Measurements from ENCODE around the gene KLF2. TPM values are rescaled to one million over a fixed set of nuclear protein-coding genes. Genes with fewer than 3 reads are reported as not detected.

Gene KLF2
- total RNA-seq, 1 experiment from 2014 or later: 2.3 TPM

GRCh38 chr19:16359074-16359473 is 34.4 kb downstream of the KLF2 start:
- H3K9me3 ChIP-seq (replicated peaks): no peaks in the 10 kb centered on the region
- H3K36me3 ChIP-seq: peaks cover 6% of the 10 kb centered on the region
- no peaks in the 10 kb centered on the region for H3K4me1 ChIP-seq
- H3K27me3 ChIP-seq: no peaks in the 10 kb centered on the region
- no peak overlapping the region for H3K4me3 ChIP-seq
- H3K27ac ChIP-seq: no peak overlapping the region
- DNase-seq: no peak

- no peaks in the 10 kb centered on the region for H3K4me1 ChIP-seq
- no peaks in the 10 kb centered on the region for H3K9me3 ChIP-seq (replicated peaks)
- no peak overlapping the region for H3K4me3 ChIP-seq
- no peaks in the 10 kb centered on the region for H3K27me3 ChIP-seq
- no peak overlapping the region for H3K27ac ChIP-seq
- DNase-seq: no peak
- peaks cover 3% of the 10 kb centered on the region; the same call in 1 of the 2 replicates for H3K36me3 ChIP-seq
Measured at GRCh38 chr19:16359964-16360363, 35.3 kb downstream of the KLF2 start.

DNA sequence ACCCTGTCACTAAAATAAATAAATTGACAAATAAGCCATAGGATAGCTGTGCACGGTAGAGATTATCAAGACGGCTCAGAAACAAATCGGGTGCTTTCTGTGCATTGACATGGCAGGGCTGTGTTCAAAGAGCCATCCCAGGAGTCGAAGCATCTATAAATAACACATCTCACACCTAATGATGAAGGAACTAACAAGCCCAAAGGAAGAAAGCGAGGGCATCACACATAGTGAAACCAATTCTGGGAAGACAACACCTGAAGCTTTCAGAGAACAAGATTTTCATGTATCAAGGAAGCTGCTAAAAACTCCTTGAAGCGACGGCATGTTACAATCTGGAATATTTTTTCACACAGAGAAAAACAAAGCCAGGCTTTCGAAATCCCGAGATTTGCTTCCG is 36.1 kb downstream of the KLF2 start:
- Histone ChIP-seq H3K27me3 (no peaks in the 10 kb centered on the region), H3K27ac (no peak overlapping the region), H3K4me1 (no peaks in the 10 kb centered on the region), H3K9me3 (replicated peaks) (no peaks in the 10 kb centered on the region), H3K36me3 (peaks cover 3% of the 10 kb centered on the region; the same call in 1 of the 2 replicates), H3K4me3 (no peak overlapping the region)
- DNase-seq: no peak

- H3K9me3 ChIP-seq (replicated peaks): no peaks in the 10 kb centered on the region
- H3K27ac ChIP-seq: no peak overlapping the region
- H3K4me3 ChIP-seq: no peak overlapping the region
- H3K27me3 ChIP-seq: no peaks in the 10 kb centered on the region
- H3K36me3 ChIP-seq: peaks cover 3% of the 10 kb centered on the region; the same call in 1 of the 2 replicates
- H3K4me1 ChIP-seq: no peaks in the 10 kb centered on the region
- DNase-seq: no peak
Measured at GRCh38 chr19:16361254-16361653, 36.6 kb downstream of the KLF2 start.

DNA sequence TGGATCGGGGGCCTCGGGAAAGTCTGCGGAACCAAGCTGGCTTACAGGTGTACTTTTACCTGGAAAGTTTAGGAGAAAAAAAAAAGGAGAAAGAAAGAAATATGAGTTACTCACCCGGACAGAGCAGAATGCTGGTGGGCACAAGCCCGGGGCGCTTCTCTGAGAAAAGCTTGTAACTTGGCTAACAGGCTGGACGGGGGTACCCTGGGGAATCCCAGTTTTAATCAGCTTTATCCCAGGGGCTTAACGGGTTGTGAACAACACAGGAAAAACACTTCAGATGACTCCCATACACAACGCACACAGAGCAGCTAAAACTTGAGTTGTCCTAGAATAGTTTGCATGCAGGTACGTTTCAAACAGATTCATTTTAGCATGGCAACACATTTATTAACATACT is 37.3 kb downstream of the KLF2 start:
- Histone ChIP-seq H3K4me1 (no peaks in the 10 kb centered on the region), H3K36me3 (peaks cover 3% of the 10 kb centered on the region; the same call in 1 of the 2 replicates), H3K27ac (no peak overlapping the region), H3K9me3 (replicated peaks) (no peaks in the 10 kb centered on the region), H3K4me3 (no peak overlapping the region), H3K27me3 (no peaks in the 10 kb centered on the region)
- no peak for DNase-seq

DNA sequence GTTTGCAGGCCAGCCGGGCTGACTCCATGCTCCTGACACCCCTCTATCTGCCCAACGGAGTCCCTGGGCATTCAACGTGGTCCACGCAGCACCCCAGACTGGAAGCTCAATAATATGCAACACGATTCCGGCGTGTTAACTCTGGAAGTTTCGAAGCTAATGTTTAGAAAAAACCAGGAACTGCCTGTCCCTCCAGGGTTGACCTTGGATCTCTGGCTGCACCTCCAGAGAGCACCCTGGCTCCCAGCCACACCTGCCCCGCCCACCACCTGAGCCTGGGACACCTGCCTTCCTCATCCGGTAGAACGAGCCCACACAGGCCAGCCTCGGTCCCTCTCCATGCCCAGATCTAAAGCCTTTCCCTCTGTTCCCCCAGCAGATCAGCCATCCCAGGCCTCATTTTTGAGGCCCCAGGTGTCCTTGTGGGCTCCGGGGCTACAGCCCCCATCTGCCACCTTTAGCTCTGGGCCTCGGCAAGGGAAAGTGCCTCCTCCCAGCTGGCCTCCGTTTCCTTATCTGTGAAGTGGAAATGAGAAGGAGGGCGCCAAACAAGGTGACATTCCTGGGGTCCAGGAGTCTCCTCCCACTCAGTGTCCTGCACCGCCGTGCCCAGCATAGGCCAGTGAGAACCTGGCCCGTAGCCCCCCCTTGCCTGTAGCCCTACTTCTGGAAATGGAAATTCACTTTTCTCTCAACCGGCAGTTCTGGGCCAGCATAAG is 38.7 kb downstream of the KLF2 start:
- H3K36me3 ChIP-seq: peaks cover 3% of the 10 kb centered on the region; the same call in 1 of the 2 replicates
- no peaks in the 10 kb centered on the region for H3K4me1 ChIP-seq
- H3K27me3 ChIP-seq: no peaks in the 10 kb centered on the region
- DNase-seq: no peak
- no peak overlapping the region for H3K4me3 ChIP-seq
- no peak overlapping the region for H3K27ac ChIP-seq
- no peaks in the 10 kb centered on the region for H3K9me3 ChIP-seq (replicated peaks)

- Histone ChIP-seq H3K9me3 (replicated peaks) (no peaks in the 10 kb centered on the region), H3K4me3 (no peak overlapping the region), H3K27ac (no peak overlapping the region), H3K4me1 (no peaks in the 10 kb centered on the region), H3K27me3 (no peaks in the 10 kb centered on the region), H3K36me3 (peaks cover 3% of the 10 kb centered on the region; the same call in 1 of the 2 replicates)
- no peak for DNase-seq
Measured at GRCh38 chr19:16363852-16364230, 39.2 kb downstream of the KLF2 start.

- H3K4me1 ChIP-seq: no peaks in the 10 kb centered on the region
- H3K36me3 ChIP-seq: peaks cover 3% of the 10 kb centered on the region; the same call in 1 of the 2 replicates
- no peak for DNase-seq
- H3K9me3 ChIP-seq (replicated peaks): no peaks in the 10 kb centered on the region
- H3K27ac ChIP-seq: no peak overlapping the region
- no peak overlapping the region for H3K4me3 ChIP-seq
- H3K27me3 ChIP-seq: no peaks in the 10 kb centered on the region
Measured at GRCh38 chr19:16364231-16364865, 39.7 kb downstream of the KLF2 start.

DNA sequence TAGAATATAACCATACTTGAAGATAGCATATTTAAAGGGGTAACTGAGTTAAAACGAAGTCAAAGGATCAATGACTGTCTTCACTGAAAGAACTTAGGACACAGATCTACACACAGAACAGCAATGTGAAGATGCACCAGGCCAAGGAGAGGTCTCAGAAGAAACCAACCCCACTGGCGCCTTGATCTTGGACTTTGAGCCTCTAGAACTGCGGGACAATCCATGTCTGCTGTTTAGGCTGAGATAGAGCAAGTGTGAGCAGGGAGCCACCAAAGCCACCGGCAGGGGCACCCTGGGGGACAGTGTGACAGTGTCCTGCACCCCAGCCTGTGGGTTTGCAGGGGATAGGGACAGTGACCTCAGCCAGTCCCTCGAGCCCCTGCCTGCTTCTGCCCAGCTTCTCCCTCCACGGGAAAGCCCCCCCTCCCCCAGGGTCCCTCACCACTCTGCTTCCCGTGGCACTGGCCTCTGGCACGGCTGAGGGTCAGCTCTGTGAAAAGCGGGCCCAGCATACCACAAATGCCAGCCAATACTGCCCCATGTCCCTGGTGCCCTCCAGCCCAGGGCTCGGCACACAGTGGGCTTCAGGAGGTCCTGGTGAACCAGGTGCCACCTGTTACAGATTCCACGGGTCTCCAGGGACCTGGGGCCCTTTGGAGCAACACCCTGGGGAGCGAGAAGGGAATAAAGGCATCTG is 40.8 kb downstream of the KLF2 start:
- Histone ChIP-seq H3K27ac (no peak overlapping the region), H3K36me3 (no peaks in the 10 kb centered on the region), H3K27me3 (no peaks in the 10 kb centered on the region), H3K9me3 (replicated peaks) (no peaks in the 10 kb centered on the region), H3K4me1 (no peaks in the 10 kb centered on the region), H3K4me3 (no peak overlapping the region)
- DNase-seq: no peak

- Histone ChIP-seq H3K36me3 (no peaks in the 10 kb centered on the region), H3K4me3 (no peak overlapping the region), H3K27me3 (no peaks in the 10 kb centered on the region), H3K27ac (no peak overlapping the region), H3K4me1 (no peaks in the 10 kb centered on the region), H3K9me3 (replicated peaks) (no peaks in the 10 kb centered on the region)
- DNase-seq: no peak
Measured at GRCh38 chr19:16366056-16366432, 41.4 kb downstream of the KLF2 start.

- Histone ChIP-seq H3K27me3 (no peaks in the 10 kb centered on the region), H3K36me3 (no peaks in the 10 kb centered on the region), H3K27ac (no peak overlapping the region), H3K4me3 (no peak overlapping the region), H3K9me3 (replicated peaks) (no peaks in the 10 kb centered on the region), H3K4me1 (no peaks in the 10 kb centered on the region)
- DNase-seq: no peak
Measured at GRCh38 chr19:16366433-16367260, 42.0 kb downstream of the KLF2 start.

GRCh38 chr19:16367261-16367683 is 42.6 kb downstream of the KLF2 start:
- no peaks in the 10 kb centered on the region for H3K27me3 ChIP-seq
- no peaks in the 10 kb centered on the region for H3K9me3 ChIP-seq (replicated peaks)
- DNase-seq: no peak
- H3K4me1 ChIP-seq: no peaks in the 10 kb centered on the region
- no peak overlapping the region for H3K4me3 ChIP-seq
- H3K36me3 ChIP-seq: no peaks in the 10 kb centered on the region
- H3K27ac ChIP-seq: no peak overlapping the region

DNA sequence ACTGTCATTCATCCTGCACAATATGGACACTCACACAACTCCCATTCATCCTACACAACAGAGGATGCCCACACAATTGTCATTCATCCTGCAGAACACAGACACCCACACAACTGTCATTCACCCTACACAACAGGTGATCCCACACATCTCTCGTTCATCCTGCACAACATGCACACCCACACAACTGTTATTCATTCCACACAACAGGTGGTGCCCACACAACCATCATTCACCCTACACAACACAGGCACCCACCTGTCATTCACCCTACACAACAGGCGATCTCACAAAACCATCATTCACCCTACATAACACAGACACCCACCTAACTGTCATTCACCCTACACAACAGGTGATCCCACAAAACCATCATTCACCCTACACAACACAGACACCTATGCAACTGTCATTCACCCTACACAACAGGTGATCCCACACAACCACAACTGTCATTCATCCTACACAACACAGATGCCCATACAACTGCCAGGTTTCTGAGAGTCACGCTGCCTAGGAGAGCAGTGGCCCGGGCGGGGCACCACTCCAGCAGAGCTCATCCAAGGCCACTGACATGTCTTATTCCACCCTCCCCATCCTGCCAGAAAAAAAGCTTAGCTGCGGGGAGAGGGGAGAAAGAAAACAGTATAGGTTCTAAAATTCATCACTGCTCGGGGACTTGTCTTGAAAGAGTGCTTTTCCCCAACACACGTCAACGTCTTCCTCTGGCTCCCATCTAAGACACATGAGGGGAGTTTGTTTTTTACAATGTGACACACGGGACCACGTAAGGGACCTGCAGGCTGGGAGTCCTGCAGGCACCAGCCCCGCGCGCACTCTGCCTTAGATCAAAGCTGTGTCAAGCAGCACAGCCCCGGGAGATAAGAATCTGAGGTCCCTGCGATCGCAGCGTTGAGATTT is 44.0 kb downstream of the KLF2 start:
- no peaks in the 10 kb centered on the region for H3K4me1 ChIP-seq
- DNase-seq: no peak
- no peaks in the 10 kb centered on the region for H3K9me3 ChIP-seq (replicated peaks)

GRCh38 chr19:16369306-16369663 is 44.7 kb downstream of the KLF2 start:
- Histone ChIP-seq H3K9me3 (replicated peaks) (no peaks in the 10 kb centered on the region), H3K4me1 (no peaks in the 10 kb centered on the region), H3K4me3 (no peak overlapping the region), H3K27ac (no peak overlapping the region), H3K36me3 (no peaks in the 10 kb centered on the region; the same call in 1 of the 2 replicates), H3K27me3 (no peaks in the 10 kb centered on the region)
- no peak for DNase-seq

More for the DNA sequence above, 44.0 kb downstream of the KLF2 start:
- Histone ChIP-seq H3K27me3 (no peaks in the 10 kb centered on the region), H3K36me3 (no peaks in the 10 kb centered on the region; the same call in 1 of the 2 replicates), H3K27ac (no peak overlapping the region), H3K4me3 (no peak overlapping the region)

All from SJCRH30 (cell line).